GM12874 (cell line): ENCODE measurements around the gene PLD4.

Experiments used
- CTCF ChIP-seq: IDR thresholded peaks from 2 replicates; pipeline ENCODE4 v1.5.1; 2011; ENCODE audit warnings: low read depth, mild to moderate bottlenecking, control low read depth, low read length, moderate library complexity; ENCODE audit not compliant: insufficient read depth

Gene PLD4

GRCh38 chr14:104879201-104879982, 45.3 kb upstream of the PLD4 start:
- TF ChIP-seq CTCF, result no peak

GRCh38 chr14:104879983-104880565, 44.6 kb upstream of the PLD4 start:
- no peak for TF ChIP-seq CTCF

- no peak for TF ChIP-seq CTCF
These were observed 44.0 kb upstream of the PLD4 start for GRCh38 chr14:104880584-104881210.

- TF ChIP-seq CTCF, result no peak
These were observed 43.2 kb upstream of the PLD4 start for GRCh38 chr14:104881369-104881979.

GRCh38 chr14:104882325-104882973, 42.2 kb upstream of the PLD4 start:
- TF ChIP-seq CTCF, result no peak

- TF ChIP-seq CTCF, result no peak
These were observed 41.6 kb upstream of the PLD4 start for GRCh38 chr14:104882991-104883660.
